Measurements from ENCODE around the gene CETN1. TPM values are rescaled to one million over a fixed set of nuclear protein-coding genes. Genes with fewer than 3 reads are reported as not detected.

CETN1 gene
- total RNA-seq, 4 donors from 2014 or later: not detected

DNA sequence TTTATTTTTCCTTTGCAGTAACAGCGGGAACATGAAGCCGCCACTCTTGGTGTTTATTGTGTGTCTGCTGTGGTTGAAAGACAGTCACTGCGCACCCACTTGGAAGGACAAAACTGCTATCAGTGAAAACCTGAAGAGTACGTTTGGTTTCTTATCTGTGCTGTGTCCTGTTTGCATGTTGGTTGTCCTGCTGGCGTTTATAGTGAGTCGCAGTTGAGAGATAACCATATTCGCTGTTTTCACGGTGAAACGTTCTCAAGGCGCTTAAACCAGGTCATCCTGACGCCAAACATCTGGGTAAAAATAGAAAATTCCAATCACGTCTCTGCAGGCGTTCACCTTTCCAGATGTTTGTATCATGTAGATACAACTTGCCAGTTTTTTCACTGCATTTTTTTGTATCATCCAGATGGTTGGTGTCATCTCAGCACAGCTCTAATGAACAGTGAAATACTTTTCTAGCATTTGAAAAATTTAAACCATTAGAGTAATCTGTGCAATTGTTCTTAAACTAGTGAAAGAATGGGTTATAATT is 37.9 kb downstream of the CETN1 start:
- Histone ChIP-seq H3K4me1 (no peaks in the 10 kb centered on the region), H3K4me3 (no peak overlapping the region), H3K27ac (no peak overlapping the region), H3K9me3 (no peaks in the 10 kb centered on the region), H3K27me3 (no peaks in the 10 kb centered on the region), H3K36me3 (no peaks in the 10 kb centered on the region)
- TF ChIP-seq POLR2A (IDR thresholded peaks at IDR 0.05): no peak
- TF ChIP-seq CTCF (IDR thresholded peaks at IDR 0.05): no peak
- no peak for DNase-seq

GRCh38 chr18:618618-619017 is 38.4 kb downstream of the CETN1 start:
- Histone ChIP-seq H3K36me3 (no peaks in the 10 kb centered on the region), H3K4me1 (no peaks in the 10 kb centered on the region), H3K4me3 (no peak overlapping the region), H3K27ac (no peak overlapping the region), H3K27me3 (no peaks in the 10 kb centered on the region), H3K9me3 (no peaks in the 10 kb centered on the region)
- TF ChIP-seq POLR2A (IDR thresholded peaks at IDR 0.05) (no peak), CTCF (IDR thresholded peaks at IDR 0.05) (no peak)
- no peak for DNase-seq

DNA sequence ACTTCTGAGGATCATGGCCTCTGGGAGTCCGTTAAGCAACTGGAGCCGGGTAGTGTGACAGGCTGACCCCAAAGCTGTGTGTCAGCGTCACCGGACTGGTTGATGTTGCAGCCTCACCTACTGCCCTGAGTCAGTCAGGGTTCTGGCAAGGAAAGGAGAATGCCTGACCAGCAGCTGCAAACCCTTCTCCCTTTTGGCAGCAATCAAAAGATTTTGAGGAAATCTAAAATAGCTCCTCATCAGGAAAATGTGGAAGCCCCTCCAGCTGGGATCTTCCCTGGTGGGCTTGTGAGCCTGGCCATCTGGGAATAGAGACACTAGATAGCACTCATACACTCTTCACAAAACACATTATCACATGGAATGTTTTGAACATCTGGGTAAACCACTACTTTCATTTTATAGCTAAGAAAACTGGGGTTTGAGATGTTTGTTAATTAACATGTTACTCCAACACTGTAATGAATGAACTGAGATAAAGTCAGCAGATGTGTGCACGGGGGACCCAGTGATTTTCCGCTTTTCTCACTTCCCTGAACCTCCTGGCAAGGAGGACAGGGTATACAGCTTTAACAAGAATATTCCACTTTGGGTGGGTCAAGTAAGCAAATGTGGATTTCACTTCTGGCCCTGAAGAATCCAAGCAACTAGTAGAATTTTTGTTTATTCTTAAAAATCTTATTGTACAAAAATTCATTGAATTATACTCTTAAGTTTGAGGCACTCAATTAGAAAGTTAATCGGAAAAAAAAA is 41.3 kb downstream of the CETN1 start:
- Histone ChIP-seq H3K9me3 (no peaks in the 10 kb centered on the region), H3K4me3 (no peak overlapping the region), H3K4me1 (no peaks in the 10 kb centered on the region), H3K36me3 (no peaks in the 10 kb centered on the region), H3K27ac (no peak overlapping the region), H3K27me3 (no peaks in the 10 kb centered on the region)
- no peak for DNase-seq
- TF ChIP-seq CTCF (IDR thresholded peaks at IDR 0.05): no peak
- no peak for TF ChIP-seq POLR2A (IDR thresholded peaks at IDR 0.05)

GRCh38 chr18:622289-622688 is 42.1 kb downstream of the CETN1 start:
- Histone ChIP-seq H3K36me3 (no peaks in the 10 kb centered on the region), H3K4me3 (no peak overlapping the region), H3K4me1 (no peaks in the 10 kb centered on the region), H3K27me3 (no peaks in the 10 kb centered on the region), H3K27ac (no peak overlapping the region), H3K9me3 (no peaks in the 10 kb centered on the region)
- DNase-seq: no peak
- TF ChIP-seq POLR2A (IDR thresholded peaks at IDR 0.05) (no peak), CTCF (IDR thresholded peaks at IDR 0.05) (no peak)

GRCh38 chr18:623761-624620 is 43.8 kb downstream of the CETN1 start:
- DNase-seq: peak; percentile 55 to 85 (median 63)
- no peaks in the 10 kb centered on the region for H3K27me3 ChIP-seq
- no peaks in the 10 kb centered on the region for H3K36me3 ChIP-seq
- no peaks in the 10 kb centered on the region for H3K4me1 ChIP-seq
- no peaks in the 10 kb centered on the region for H3K9me3 ChIP-seq
- peak in 5 of 6 experiments; percentile 27 to 54 (median 50) for TF ChIP-seq CTCF (IDR thresholded peaks at IDR 0.05)
- TF ChIP-seq POLR2A (IDR thresholded peaks at IDR 0.05): no peak
- H3K4me3 ChIP-seq: no peak overlapping the region
- no peak overlapping the region for H3K27ac ChIP-seq
